T-cell (primary cell): ENCODE measurements around the gene MAN1C1. TPM values are rescaled to one million over a fixed set of nuclear protein-coding genes. Genes with fewer than 3 reads are reported as not detected.

ENCODE experiments used
- ATAC-seq, 4 experiments: fragments of 200-7000 bp in 3 of 4; fragments of 150-1000 bp in 1 of 4; cut with Tn5 transposase; replicated peaks in 1 of 4; 1 replicate in 3 of 4; 2 replicates in 1 of 4; pipeline ENCODE4 v1.10.0; 2021; ENCODE audit warnings: moderate library complexity in 3 of 4, mild to moderate bottlenecking in 2 of 4, moderate number of reproducible peaks in 1 of 4
- CTCF ChIA-PET, 2 donors: fragments of 300-600 bp; sonication (Branson Sonifier 250); formaldehyde crosslinking; loops; one replicate each; lab custom pipeline; 2022; ENCODE audit warnings: antibody characterized with exemption in 2 of 2; lab: Charles Lee
- POLR2A ChIA-PET, 2 donors: fragments of 300-600 bp; sonication (Branson Sonifier 250); formaldehyde crosslinking; loops; one replicate each; lab custom pipeline; 2022; ENCODE audit warnings: antibody characterized with exemption in 2 of 2; lab: Charles Lee
- DNase-seq, 35 experiments: peaks; one replicate each; pipeline versions ENCODE4 v3.0.0 to v3.0.0-alpha.2; 2013 to 2023
- H3K27ac ChIP-seq: one replicate; pipeline ENCODE4 v1.5.1; 2013; ENCODE audit warnings: low read length
- H3K27me3 ChIP-seq, 2 experiments: replicated peaks in 1 of 2; 1 replicate in 1 of 2; 2 replicates in 1 of 2; pipeline versions ENCODE4 v1.6.1 to v1.7.0; 2013; ENCODE audit warnings: low read length in 1 of 2, mixed read lengths in 1 of 2; ENCODE audit not compliant: control insufficient read depth in 2 of 2, insufficient read depth in 2 of 2; ENCODE audit errors: extremely low read depth in 1 of 2
- H3K36me3 ChIP-seq, 2 donors: 1 replicate in 1 of 2; 2 replicates in 1 of 2; pipeline versions ENCODE4 v1.6.1 to v1.7.0; 2013; ENCODE audit warnings: low read length in 1 of 2; ENCODE audit not compliant: control insufficient read depth in 2 of 2, insufficient read depth in 1 of 2; ENCODE audit errors: extremely low read depth in 1 of 2
- H3K4me1 ChIP-seq, 2 experiments: 1 replicate in 1 of 2; 2 replicates in 1 of 2; pipeline versions ENCODE4 v1.6.1 to v1.7.0; 2013; ENCODE audit warnings: low read length in 2 of 2, mixed read lengths in 1 of 2; ENCODE audit not compliant: insufficient read depth in 2 of 2, control insufficient read depth in 1 of 2; ENCODE audit errors: extremely low read depth in 1 of 2
- H3K4me3 ChIP-seq, 2 donors: 1 replicate in 1 of 2; 2 replicates in 1 of 2; pipeline versions ENCODE4 v1.5.1 to v1.7.0; 2013; ENCODE audit warnings: mild to moderate bottlenecking in 2 of 2, low read length in 1 of 2, moderate library complexity in 1 of 2; ENCODE audit not compliant: control insufficient read depth in 1 of 2; ENCODE audit errors: extremely low read depth in 1 of 2
- H3K9me3 ChIP-seq: 2 replicates; pipeline ENCODE4 v1.7.0; 2013
- H3K27ac Mint-ChIP-seq, 2 donors: one replicate each; pipeline ENCODE4 v1.8.0; 2020 to 2021; ENCODE audit warnings: mild to moderate bottlenecking in 2 of 2, mixed read lengths in 2 of 2
- H3K27me3 Mint-ChIP-seq, 2 donors: one replicate each; pipeline ENCODE4 v1.8.0; 2021 to 2022; ENCODE audit warnings: mixed read lengths in 2 of 2
- H3K36me3 Mint-ChIP-seq: one replicate; pipeline ENCODE4 v1.8.0; 2021; ENCODE audit warnings: mixed read lengths
- H3K4me1 Mint-ChIP-seq, 3 donors: one replicate each; pipeline ENCODE4 v1.8.0; 2020 to 2022; ENCODE audit warnings: mixed read lengths in 3 of 3, mild to moderate bottlenecking in 1 of 3
- H3K4me3 Mint-ChIP-seq, 3 donors: one replicate each; pipeline ENCODE4 v1.8.0; 2020 to 2022; ENCODE audit warnings: mild to moderate bottlenecking in 3 of 3, mixed read lengths in 3 of 3, moderate library complexity in 3 of 3
- H3K9me3 Mint-ChIP-seq, 3 donors: one replicate each; pipeline ENCODE4 v1.8.0; 2020 to 2022; ENCODE audit warnings: mixed read lengths in 3 of 3
- WGBS: methylation state at CpG from one replicate; pipeline ENCODE4 v1.1.5; 2013; ENCODE audit warnings: missing lambda C conversion rate; ENCODE audit not compliant: insufficient coverage; 5-methylcytosine and 5-hydroxymethylcytosine counted together
- total RNA-seq, 35 experiments: library from RNA in 6 of 35; stranded (reverse) in 6 of 35; fragments of 120-200 nt in 1 of 35; gene quantifications; one replicate each; pipeline versions ENCODE4 v1.2.1 to v1.2.4 and lab custom pipeline; 2013 to 2026

MAN1C1 gene
- total RNA-seq, 5 donors from 2014 or later (not counting 1 experiment from before 2014, with no cell fraction given): 57.5 to 90.5 (median 65.5) TPM

- POLR2A ChIA-PET: interaction anchor here in 1 of 2 donors (0.6 kb wide), 1 partner anchor 19 kb away, joined by 3 read pairs; no protein-coding TSS in a partner anchor
- Mint-ChIP-seq H3K4me3 (peak overlapping the region; percentile 35 to 93 (median 92)), H3K9me3 (no peaks in the 10 kb centered on the region), H3K27ac (peak overlapping the region; percentile 95 to 97), H3K36me3 (peaks cover 12% of the 10 kb centered on the region), H3K27me3 (peaks cover 0 to 2% of the 10 kb centered on the region in 2 donors), H3K4me1 (peaks cover 89 to 94% (median 90%) of the 10 kb centered on the region in 3 donors)
- DNase-seq (no peak), ATAC-seq (no peak)
- Histone ChIP-seq H3K36me3 (peaks cover 0 to 3% of the 10 kb centered on the region in 2 donors), H3K4me3 (peak overlapping the region in 1 of 2 donors; percentile 48), H3K4me1 (peaks cover 41 to 55% of the 10 kb centered on the region in 2 experiments), H3K27ac (peak overlapping the region; percentile 4), H3K9me3 (no peaks in the 10 kb centered on the region), H3K27me3 (peaks cover 0 to 2% of the 10 kb centered on the region in 2 experiments)
- CTCF ChIA-PET: interaction anchor here in 1 of 2 donors (0.6 to 1.0 kb wide), 5 partner anchors 11 to 294 kb away, joined by 3 to 4 read pairs (median 3); no protein-coding TSS in a partner anchor
- 69% methylated on average over 3 of the region's 4 CpGs for WGBS
Measured at GRCh38 chr1:25623731-25624130, 7.1 kb downstream of the MAN1C1 start.

GRCh38 chr1:25624156-25624555, 7.6 kb downstream of the MAN1C1 start:
- Histone ChIP-seq H3K4me1 (peaks cover 46 to 51% of the 10 kb centered on the region in 2 experiments), H3K4me3 (peak overlapping the region in 1 of 2 donors; percentile 48), H3K27me3 (peaks cover 0 to 1% of the 10 kb centered on the region in 2 experiments), H3K36me3 (peaks cover 0 to 3% of the 10 kb centered on the region in 2 donors), H3K9me3 (no peaks in the 10 kb centered on the region), H3K27ac (peak overlapping the region; percentile 4)
- ATAC-seq (peak in 3 of 4 experiments; percentile 24 to 41 (median 30)), DNase-seq (peak in 3 of 35 experiments; percentile 31 to 56 (median 34))
- peak overlapping the region in 2 of 3 donors; percentile 92 to 93 for H3K4me3 Mint-ChIP-seq
- peak overlapping the region; percentile 95 to 97 for H3K27ac Mint-ChIP-seq
- H3K4me1 Mint-ChIP-seq: peaks cover 89 to 94% (median 90%) of the 10 kb centered on the region in 3 donors
- H3K36me3 Mint-ChIP-seq: peaks cover 16% of the 10 kb centered on the region
- CTCF ChIA-PET: interaction anchor here in 1 of 2 donors (0.6 to 1.0 kb wide), 2 partner anchors 19 to 164 kb away, joined by 3 read pairs; no protein-coding TSS in a partner anchor
- POLR2A ChIA-PET: interaction anchor here (0.6 kb wide), 3 partner anchors 36 to 169 kb away, joined by 4 to 9 read pairs (median 6); no protein-coding TSS in a partner anchor
- WGBS: 40% methylated on average over 1 of the region's 3 CpGs
- H3K27me3 Mint-ChIP-seq: peaks cover 0 to 2% of the 10 kb centered on the region in 2 donors
- H3K9me3 Mint-ChIP-seq: no peaks in the 10 kb centered on the region

GRCh38 chr1:25624604-25625003, 8.0 kb downstream of the MAN1C1 start:
- Mint-ChIP-seq H3K27ac (peak overlapping the region; percentile 74 to 95), H3K27me3 (peaks cover 0 to 2% of the 10 kb centered on the region in 2 donors), H3K36me3 (peaks cover 16% of the 10 kb centered on the region), H3K9me3 (no peaks in the 10 kb centered on the region), H3K4me1 (peaks cover 89 to 94% (median 90%) of the 10 kb centered on the region in 3 donors), H3K4me3 (peak overlapping the region in 2 of 3 donors; percentile 21 to 92)
- Histone ChIP-seq H3K4me3 (no peak overlapping the region), H3K27ac (no peak overlapping the region), H3K36me3 (peaks cover 0 to 3% of the 10 kb centered on the region in 2 donors), H3K27me3 (no peaks in the 10 kb centered on the region), H3K9me3 (no peaks in the 10 kb centered on the region), H3K4me1 (peaks cover 47 to 50% of the 10 kb centered on the region in 2 experiments)
- CTCF ChIA-PET: interaction anchor here in 1 of 2 donors (1.0 kb wide), 1 partner anchor 18 kb away, joined by 3 read pairs; no protein-coding TSS in a partner anchor
- no peak for DNase-seq
- 100% methylated on average over 1 of the region's 5 CpGs for WGBS
- ATAC-seq: no peak
- POLR2A ChIA-PET: interaction anchor here (0.6 kb wide), 3 partner anchors 35 to 168 kb away, joined by 4 to 9 read pairs (median 6); no protein-coding TSS in a partner anchor

- POLR2A ChIA-PET: no interaction called here
- H3K4me1 Mint-ChIP-seq: peaks cover 89 to 94% (median 90%) of the 10 kb centered on the region in 3 donors
- peak overlapping the region in 1 of 3 donors; percentile 92 for H3K4me3 Mint-ChIP-seq
- H3K27me3 Mint-ChIP-seq: no peaks in the 10 kb centered on the region
- Histone ChIP-seq H3K4me3 (no peak overlapping the region), H3K27ac (no peak overlapping the region), H3K27me3 (no peaks in the 10 kb centered on the region), H3K36me3 (peaks cover 0 to 3% of the 10 kb centered on the region in 2 donors), H3K9me3 (no peaks in the 10 kb centered on the region), H3K4me1 (peaks cover 40 to 49% of the 10 kb centered on the region in 2 experiments)
- ATAC-seq: no peak
- H3K36me3 Mint-ChIP-seq: peaks cover 16% of the 10 kb centered on the region
- H3K9me3 Mint-ChIP-seq: no peaks in the 10 kb centered on the region
- WGBS: no CpG with 5 or more reads among the region's 2 CpGs
- peak overlapping the region; percentile 77 to 81 for H3K27ac Mint-ChIP-seq
- CTCF ChIA-PET: no interaction called here
- no peak for DNase-seq
Measured at GRCh38 chr1:25626018-25626417, 9.4 kb downstream of the MAN1C1 start.

- DNase-seq (peak in 1 of 35 experiments; percentile 44), ATAC-seq (peak; percentile 35 to 58 (median 56))
- POLR2A ChIA-PET: interaction anchor here (0.7 to 1.2 kb wide), 2 partner anchors 8 to 13 kb away, joined by 3 to 4 read pairs; no protein-coding TSS in a partner anchor
Measured at GRCh38 chr1:25628741-25629421, 12.3 kb downstream of the MAN1C1 start.

GRCh38 chr1:25629836-25630235, 13.2 kb downstream of the MAN1C1 start:
- Histone ChIP-seq H3K27ac (no peak overlapping the region), H3K27me3 (no peaks in the 10 kb centered on the region), H3K36me3 (peaks cover 0 to 3% of the 10 kb centered on the region in 2 donors), H3K4me1 (peaks cover 23 to 49% of the 10 kb centered on the region in 2 experiments), H3K4me3 (no peak overlapping the region), H3K9me3 (no peaks in the 10 kb centered on the region)
- ChIA-PET CTCF (no interaction called here), POLR2A (no interaction called here)
- H3K4me3 Mint-ChIP-seq: peak overlapping the region; percentile 46 to 78 (median 49)
- ATAC-seq (no peak), DNase-seq (no peak)
- 100% methylated on average over 2 of the region's 4 CpGs for WGBS
- peaks cover 22% of the 10 kb centered on the region for H3K36me3 Mint-ChIP-seq
- H3K9me3 Mint-ChIP-seq: no peaks in the 10 kb centered on the region
- peaks cover 87 to 94% (median 88%) of the 10 kb centered on the region in 3 donors for H3K4me1 Mint-ChIP-seq
- peak overlapping the region; percentile 44 to 94 for H3K27ac Mint-ChIP-seq
- no peaks in the 10 kb centered on the region for H3K27me3 Mint-ChIP-seq

More at GRCh38 chr1:25628741-25629421, 12.3 kb downstream of the MAN1C1 start:
- Mint-ChIP-seq H3K36me3 (peaks cover 19% of the 10 kb centered on the region), H3K9me3 (no peaks in the 10 kb centered on the region), H3K27ac (peak overlapping the region; percentile 44 to 82), H3K27me3 (no peaks in the 10 kb centered on the region), H3K4me3 (peak overlapping the region; percentile 25 to 78 (median 46)), H3K4me1 (peaks cover 89 to 94% (median 89%) of the 10 kb centered on the region in 3 donors)
- Histone ChIP-seq H3K36me3 (peaks cover 0 to 3% of the 10 kb centered on the region in 2 donors), H3K4me3 (no peak overlapping the region), H3K27ac (no peak overlapping the region), H3K9me3 (no peaks in the 10 kb centered on the region), H3K27me3 (no peaks in the 10 kb centered on the region), H3K4me1 (peaks cover 25 to 51% of the 10 kb centered on the region in 2 experiments)
- 59% methylated on average over 3 of the region's 5 CpGs for WGBS
- CTCF ChIA-PET: interaction anchor here in 1 of 2 donors (1.6 kb wide), 1 partner anchor 20 kb away, joined by 3 read pairs; no protein-coding TSS in a partner anchor
